HG03439 (cell line): ENCODE results near the gene NLGN4Y.

ENCODE experiments used
- ATAC-seq: cut with Tn5 transposase; IDR thresholded peaks from one replicate; pipeline ENCODE4 v1.9.1; 2021; ENCODE audit warnings: mild to moderate bottlenecking, moderate library complexity; ENCODE audit not compliant: unreplicated experiment

Gene NLGN4Y

GRCh38 chrY:14641853-14642252, 117.5 kb downstream of the NLGN4Y start:
- ATAC-seq = no peak

GRCh38 chrY:14644157-14644952, 120.0 kb downstream of the NLGN4Y start:
- ATAC-seq = no peak

GRCh38 chrY:14679181-14679580, 154.9 kb downstream of the NLGN4Y start:
- ATAC-seq = no peak

DNA sequence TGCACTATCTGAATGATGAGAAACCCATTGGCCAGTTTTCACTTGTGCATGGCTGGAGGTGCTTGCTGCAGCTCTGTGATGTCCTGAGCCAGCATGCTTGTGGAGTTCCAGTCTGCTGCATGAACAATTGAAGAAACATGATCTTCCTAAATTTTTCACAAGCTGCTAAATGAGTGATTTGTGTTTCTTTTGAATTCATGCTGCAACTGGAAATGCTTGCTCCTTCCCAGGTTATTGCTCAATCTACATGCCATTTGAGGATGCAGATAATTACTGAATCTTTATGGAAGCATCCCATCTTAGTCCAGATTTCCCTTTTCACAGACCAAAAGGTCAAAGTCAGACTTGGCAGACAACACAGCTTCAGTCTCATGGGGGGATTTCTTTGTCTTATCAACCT, 170.2 kb downstream of the NLGN4Y start:
- ATAC-seq = no peak

DNA sequence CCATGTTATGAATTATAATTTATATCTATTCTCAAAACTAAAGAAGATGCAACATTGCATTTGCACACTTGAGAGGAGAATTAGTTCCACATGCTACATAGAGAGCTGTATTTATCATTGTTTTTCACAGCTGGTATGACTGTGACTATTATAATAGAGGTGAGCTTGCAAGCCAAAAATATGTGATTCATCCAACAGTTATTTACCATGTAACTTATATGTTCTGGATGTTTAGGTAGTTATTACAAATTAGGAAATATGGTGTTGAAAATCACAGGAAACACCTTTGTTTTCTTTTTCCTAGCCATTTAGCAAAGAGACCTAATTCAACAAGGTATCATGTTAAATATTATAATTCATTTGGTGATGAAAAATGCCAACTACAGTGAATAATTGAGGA, 183.8 kb downstream of the NLGN4Y start:
- ATAC-seq = no peak

DNA sequence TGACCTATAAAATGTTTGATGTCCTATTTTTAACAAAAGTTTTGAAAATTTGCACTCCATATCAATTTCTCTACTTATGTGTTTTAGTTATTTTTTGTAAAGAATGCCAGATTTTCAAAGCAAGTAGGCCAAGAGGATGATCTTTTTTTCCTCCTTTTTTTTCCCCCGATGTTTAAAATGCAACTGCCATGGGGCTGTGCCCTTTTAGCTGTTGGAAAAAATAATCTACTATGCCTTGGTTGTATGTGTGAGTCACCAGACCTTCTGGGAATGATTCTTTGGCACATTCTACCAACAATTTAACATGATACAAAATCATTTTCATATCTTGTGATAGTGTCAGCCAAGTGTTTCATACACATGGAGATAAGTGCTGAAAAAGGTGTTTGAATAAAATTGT, 217.3 kb downstream of the NLGN4Y start:
- ATAC-seq = no peak

GRCh38 chrY:14748329-14748728, 224.0 kb downstream of the NLGN4Y start:
- ATAC-seq = no peak

- no peak for ATAC-seq
These were observed 231.2 kb downstream of the NLGN4Y start for GRCh38 chrY:14755571-14755970.

- ATAC-seq = no peak
These were observed 238.6 kb downstream of the NLGN4Y start for GRCh38 chrY:14762903-14763302.

DNA sequence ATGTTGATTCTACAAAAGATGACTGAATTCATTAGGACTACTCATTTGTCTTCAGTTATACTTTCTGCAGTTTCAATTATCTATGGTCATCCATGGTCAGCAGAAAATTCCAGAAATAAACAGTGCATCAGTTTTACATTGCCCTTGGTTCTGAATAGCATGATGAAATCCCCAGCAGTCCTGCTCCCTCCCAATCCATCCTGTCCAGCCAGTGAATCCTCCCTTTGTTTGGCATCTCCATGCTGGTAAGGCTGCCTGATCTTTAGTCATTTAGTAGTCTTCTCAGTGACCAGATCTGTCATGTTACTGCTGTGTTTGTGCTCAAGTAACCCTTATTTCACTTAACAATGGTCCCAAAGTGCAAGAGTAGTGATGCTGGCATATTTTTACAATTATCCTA, 239.3 kb downstream of the NLGN4Y start:
- no peak for ATAC-seq

GRCh38 chrY:14778208-14778607, 253.9 kb downstream of the NLGN4Y start:
- ATAC-seq = no peak

GRCh38 chrY:14793104-14793503, 268.8 kb downstream of the NLGN4Y start:
- ATAC-seq = no peak

GRCh38 chrY:14793674-14794073, 269.3 kb downstream of the NLGN4Y start:
- no peak for ATAC-seq

- ATAC-seq = no peak
These were observed 273.7 kb downstream of the NLGN4Y start for GRCh38 chrY:14798010-14798409.

DNA sequence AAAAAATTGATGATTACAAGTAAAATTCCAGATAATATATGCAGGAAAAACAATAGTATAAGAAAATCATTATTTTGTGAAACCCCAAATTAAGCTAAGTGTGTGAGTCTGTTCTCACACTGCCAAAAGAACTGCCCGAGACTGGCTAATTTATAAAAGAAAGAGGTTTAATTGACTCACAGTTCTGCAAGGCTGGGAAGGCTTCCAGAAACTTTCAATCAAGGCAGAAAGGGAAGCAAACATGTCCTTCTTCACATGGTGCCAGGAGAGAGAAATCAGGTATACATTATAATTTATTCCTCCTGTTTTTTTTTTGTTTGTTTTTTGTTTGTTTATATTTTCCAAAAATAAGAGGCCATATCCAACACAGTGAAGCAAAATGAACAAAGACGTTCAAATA, 276.8 kb downstream of the NLGN4Y start:
- ATAC-seq = no peak

DNA sequence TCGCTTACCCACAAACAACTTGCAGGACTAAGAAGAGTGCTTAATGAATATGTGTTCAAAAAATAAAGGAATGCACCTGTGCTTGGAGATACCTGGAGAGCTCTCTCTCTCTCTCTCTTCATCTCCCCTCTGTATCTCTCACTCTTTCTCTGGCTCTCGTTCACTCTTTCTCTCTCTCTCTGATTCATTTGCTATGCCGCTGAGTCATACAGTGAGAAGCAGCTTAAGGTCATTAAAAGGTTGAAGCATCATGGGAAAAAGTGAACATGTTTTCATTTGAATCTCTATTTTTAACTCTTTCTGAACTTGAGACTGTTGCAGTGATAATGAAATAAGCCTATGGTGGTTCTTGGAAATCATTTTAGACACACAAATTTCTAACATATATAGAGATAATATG, 277.8 kb downstream of the NLGN4Y start:
- no peak for ATAC-seq

GRCh38 chrY:14804041-14804440, 279.7 kb downstream of the NLGN4Y start:
- no peak for ATAC-seq

- no peak for ATAC-seq
These were observed 294.1 kb downstream of the NLGN4Y start for GRCh38 chrY:14818452-14818851.

DNA sequence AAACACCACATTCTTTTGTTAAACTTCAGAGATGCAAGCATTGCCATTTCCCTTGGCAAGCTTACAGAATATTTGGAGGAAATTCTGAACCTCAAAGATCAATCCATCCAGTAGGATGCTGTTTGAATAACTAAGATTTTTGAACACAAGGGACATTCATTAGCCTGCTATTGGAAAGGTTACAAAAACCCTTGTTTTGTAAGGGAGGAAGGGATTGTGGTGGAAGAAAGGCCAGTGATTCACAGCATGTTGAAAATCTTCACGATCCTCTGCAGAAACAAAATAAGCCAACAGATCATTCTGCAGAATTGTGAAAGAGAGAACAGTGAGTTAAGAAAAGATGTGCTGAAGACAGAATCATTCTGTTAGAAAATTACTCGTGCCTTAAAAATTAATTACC, 297.9 kb downstream of the NLGN4Y start:
- ATAC-seq = no peak

DNA sequence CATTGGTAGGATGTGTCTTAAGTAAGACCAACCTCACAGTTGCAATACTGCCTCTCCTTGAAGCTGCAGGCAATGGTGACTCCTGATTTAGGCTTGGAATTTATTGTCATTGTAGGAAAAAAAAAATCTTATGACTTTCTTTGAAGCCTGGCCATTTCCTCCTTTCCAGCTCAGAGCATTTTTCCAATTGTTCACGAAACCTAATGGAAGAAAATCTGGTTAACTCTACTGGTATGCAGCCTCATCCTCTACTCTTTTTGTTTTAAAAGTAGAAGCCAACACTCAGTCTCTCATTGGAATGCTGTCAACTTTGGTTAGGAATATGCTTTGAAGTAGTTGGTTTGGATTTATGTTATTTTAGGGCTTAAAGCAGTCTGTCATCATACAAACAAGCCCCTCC, 298.6 kb downstream of the NLGN4Y start:
- ATAC-seq = no peak

DNA sequence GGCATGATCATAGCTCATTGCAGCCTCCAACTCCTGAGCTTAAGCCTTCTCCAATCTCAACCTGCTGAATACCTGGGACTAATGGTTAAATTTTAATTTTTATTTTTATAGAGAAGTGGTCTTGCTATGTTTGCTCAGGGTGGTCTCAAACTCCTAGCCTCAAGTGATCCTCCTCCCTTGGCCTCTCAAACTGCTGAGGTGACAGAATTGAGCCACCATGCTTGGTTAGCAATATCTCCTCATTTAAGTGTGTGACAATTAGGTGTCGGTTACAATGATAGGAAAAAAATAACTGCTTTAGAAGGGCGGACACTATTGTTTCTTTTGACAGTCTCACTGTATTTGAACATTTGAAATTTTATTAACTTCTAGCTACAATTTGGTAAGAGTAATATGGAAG, 300.3 kb downstream of the NLGN4Y start:
- ATAC-seq = no peak

DNA sequence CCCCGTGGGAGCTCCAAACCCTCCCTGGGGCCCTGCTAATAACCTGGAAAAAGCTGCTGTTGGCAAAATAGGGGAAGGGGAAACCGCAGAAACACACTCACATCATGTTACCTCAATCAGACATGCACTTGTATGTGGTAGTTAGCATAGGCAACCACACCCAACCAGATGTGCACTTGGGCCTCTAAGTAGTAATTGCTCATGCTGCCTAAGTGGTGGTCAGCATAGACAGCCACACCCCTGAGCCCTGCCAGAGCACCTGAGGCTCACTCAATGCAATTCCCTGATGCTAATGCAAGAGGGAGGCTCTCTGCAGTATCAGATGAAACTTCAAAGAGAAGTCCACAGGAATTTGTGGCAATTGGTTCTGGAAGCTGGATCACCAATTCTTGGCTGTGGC, 301.4 kb downstream of the NLGN4Y start:
- ATAC-seq = no peak

GRCh38 chrY:14828531-14828930, 304.2 kb downstream of the NLGN4Y start:
- no peak for ATAC-seq
